ENCODE measurements around the gene TRAPPC10. TPM values are rescaled to one million over a fixed set of nuclear protein-coding genes. Genes with fewer than 3 reads are reported as not detected.

TRAPPC10 gene
- total RNA-seq, 2 experiments from 2014 or later, result 98.1 to 101 TPM

- Mint-ChIP-seq H3K27me3 (no peaks in the 10 kb centered on the region), H3K36me3 (ENCODE audit: low read depth) (peaks cover 76% of the 10 kb centered on the region), H3K4me1 (ENCODE audit: low read depth) (peaks cover 55% of the 10 kb centered on the region), H3K27ac (peak overlapping the region; percentile 92), H3K4me3 (no peak overlapping the region), H3K9me3 (no peaks in the 10 kb centered on the region)
- intact Hi-C loops (cut with DNase I, micrococcal nuclease), result loop anchor here in 1 of 2 experiments (10.0 kb wide), 1 partner anchor 269 kb away; no protein-coding TSS in a partner anchor
- H3K4me3 ChIP-seq (ENCODE audit: low read length), result no peak overlapping the region
- DNase-seq (no peak), ATAC-seq (ENCODE audit: poor library complexity) (no peak)
- TF ChIP-seq CTCF (IDR thresholded peaks at IDR 0.05), result no peak
- H3K4me1 ChIP-seq (ENCODE audit: insufficient read depth, low read length), result peaks cover 22% of the 10 kb centered on the region
- H3K27me3 ChIP-seq (ENCODE audit: control insufficient read depth in 1 of 2, insufficient read depth in 2 of 2, low read length in 2 of 2), result no peaks in the 10 kb centered on the region
- peak overlapping the region; percentile 23 to 31 for H3K27ac ChIP-seq (ENCODE audit: low read depth in 1 of 2, low read length in 2 of 2)
- peaks cover 82% of the 10 kb centered on the region for H3K36me3 ChIP-seq (ENCODE audit: insufficient read depth, low read length)
- H3K9me3 ChIP-seq (ENCODE audit: control insufficient read depth in 1 of 2, insufficient read depth in 1 of 2, low read length in 2 of 2), result no peaks in the 10 kb centered on the region
- ChIA-PET CTCF (no interaction called here), POLR2A (interaction anchor here (4.8 kb wide), 1 partner anchor 21 kb away, joined by 49 read pairs; no protein-coding TSS in a partner anchor)
Measured at GRCh38 chr21:44063151-44063912, 51.2 kb downstream of the TRAPPC10 start.

- H3K27ac Mint-ChIP-seq, result peak overlapping the region; percentile 92
- intact Hi-C loops (cut with DNase I, micrococcal nuclease), result loop anchor here (1.0 to 10.0 kb wide), 4 partner anchors 19 to 270 kb away; no protein-coding TSS in a partner anchor
- CTCF ChIA-PET, result interaction anchor here (0.8 to 1.9 kb wide), 2 partner anchors 28 to 51 kb away, joined by 3 to 9 read pairs; no protein-coding TSS in a partner anchor
Measured at GRCh38 chr21:44064852-44065403, 52.8 kb downstream of the TRAPPC10 start.

More at GRCh38 chr21:44064852-44065403, 52.8 kb downstream of the TRAPPC10 start:
- peaks cover 74% of the 10 kb centered on the region for H3K36me3 Mint-ChIP-seq (ENCODE audit: low read depth)
- H3K27ac ChIP-seq (ENCODE audit: low read depth in 1 of 2, low read length in 2 of 2), result peak overlapping the region; percentile 55 to 91
- H3K4me3 ChIP-seq (ENCODE audit: low read length), result peak overlapping the region; percentile 20
- no peak for TF ChIP-seq CTCF (IDR thresholded peaks at IDR 0.05)
- H3K27me3 Mint-ChIP-seq, result no peaks in the 10 kb centered on the region
- peaks cover 83% of the 10 kb centered on the region for H3K36me3 ChIP-seq (ENCODE audit: insufficient read depth, low read length)
- peaks cover 18% of the 10 kb centered on the region for H3K4me1 ChIP-seq (ENCODE audit: insufficient read depth, low read length)
- no peaks in the 10 kb centered on the region for H3K27me3 ChIP-seq (ENCODE audit: control insufficient read depth in 1 of 2, insufficient read depth in 2 of 2, low read length in 2 of 2)
- H3K9me3 ChIP-seq (ENCODE audit: control insufficient read depth in 1 of 2, insufficient read depth in 1 of 2, low read length in 2 of 2), result no peaks in the 10 kb centered on the region
- no peaks in the 10 kb centered on the region for H3K9me3 Mint-ChIP-seq
- peaks cover 60% of the 10 kb centered on the region for H3K4me1 Mint-ChIP-seq (ENCODE audit: low read depth)
- H3K4me3 Mint-ChIP-seq, result peak overlapping the region; percentile 67
- no peak for ATAC-seq (ENCODE audit: poor library complexity)
- POLR2A ChIA-PET, result interaction anchor here (0.9 to 4.8 kb wide), 6 partner anchors 11 to 52 kb away, joined by 3 to 49 read pairs (median 4); partner anchors contain the start of gene TRAPPC10
- no peak for DNase-seq
